Measurements from ENCODE around the gene NEUROD2. TPM values are rescaled to one million over a fixed set of nuclear protein-coding genes. Genes with fewer than 3 reads are reported as not detected.

The NEUROD2 gene
- total and polyA plus RNA-seq, 10 of the 15 experiments (the other 5 are each of a cell fraction or from before 2014, with no cell fraction given): not detected

- Histone ChIP-seq H3K9ac (ENCODE audit: control insufficient read depth, insufficient read depth, low read length) (no peak overlapping the region), H4K20me1 (ENCODE audit: control insufficient read depth, insufficient read depth) (no peaks in the 10 kb centered on the region), H3K4me3 (no peak overlapping the region), H3K79me2 (ENCODE audit: control insufficient read depth, insufficient read depth, low read length) (no peaks in the 10 kb centered on the region), H3K36me3 (ENCODE audit: control insufficient read depth in 2 of 2, insufficient read depth in 2 of 2, low read length in 1 of 2) (peaks cover 0 to 3% of the 10 kb centered on the region in 2 experiments; a peak in 1 of 4 replicates), H2AFZ (ENCODE audit: control insufficient read depth, low read depth, low read length) (no peak overlapping the region), H3K9me3 (replicated peaks; ENCODE audit: control insufficient read depth, insufficient read depth, low read length) (no peaks in the 10 kb centered on the region), H3K4me1 (ENCODE audit: control insufficient read depth, insufficient read depth, low read length) (no peaks in the 10 kb centered on the region), H3K4me2 (ENCODE audit: control insufficient read depth, insufficient read depth) (no peak overlapping the region), H3K27ac (ENCODE audit: control insufficient read depth, insufficient read depth) (no peak overlapping the region), H3K27me3 (replicated peaks in 1 of 2; ENCODE audit: control insufficient read depth in 2 of 2, insufficient read depth in 2 of 2, low read length in 1 of 2) (no peaks in the 10 kb centered on the region)
- DNase-seq (ENCODE audit: low read depth, low spot score) (no peak), FAIRE-seq (no peak), ATAC-seq (no peak)
- ChIA-PET SMC1A (ENCODE audit: uncharacterized antibody, unreplicated experiment) (no interaction called here), RAD21 (ENCODE audit: unreplicated experiment) (no interaction called here), CTCF (no interaction called here), POLR2A (interaction anchor here (0.6 to 0.7 kb wide), 4 partner anchors 16 to 728 kb away, joined by 4 to 8 read pairs (median 6); no protein-coding TSS in a partner anchor)
- intact Hi-C loops (cut with micrococcal nuclease; ENCODE audit: unreplicated experiment) (no loop called here), in situ Hi-C loops (cut with MboI) (no loop called here)
- BruUV-seq (replicated peaks): no TSS peak
- 33% methylated on average over 1 of the region's 1 CpG for WGBS (ENCODE audit: insufficient coverage, insufficient replicate concordance, low lambda C conversion rate, missing lambda C conversion rate)
- no peak for TF ChIP-seq KLF5 (IDR thresholded peaks at IDR 0.05; ENCODE audit: partially characterized antibody)
- no peak for TF ChIP-seq MYC (IDR thresholded peaks at IDR 0.05; ENCODE audit: insufficient read depth, insufficient read length, insufficient replicate concordance, low read length, severe bottlenecking)
- TF ChIP-seq PAX5 (IDR thresholded peaks at IDR 0.05; ENCODE audit: borderline replicate concordance, low read depth, low read length): no peak
- no peak for TF ChIP-seq YY1 (IDR thresholded peaks at IDR 0.05; ENCODE audit: low read depth, low read length)
- no peak for TF ChIP-seq SKIL (IDR thresholded peaks at IDR 0.05; ENCODE audit: low read depth, poor library complexity, severe bottlenecking)
- no peak for TF ChIP-seq KAT2A (conservative IDR thresholded peaks at IDR 0.05; ENCODE audit: control insufficient read depth, low read depth, low read length)
- no peak for TF ChIP-seq SMARCA5 (IDR thresholded peaks at IDR 0.05)
- TF ChIP-seq, protein P1, sequence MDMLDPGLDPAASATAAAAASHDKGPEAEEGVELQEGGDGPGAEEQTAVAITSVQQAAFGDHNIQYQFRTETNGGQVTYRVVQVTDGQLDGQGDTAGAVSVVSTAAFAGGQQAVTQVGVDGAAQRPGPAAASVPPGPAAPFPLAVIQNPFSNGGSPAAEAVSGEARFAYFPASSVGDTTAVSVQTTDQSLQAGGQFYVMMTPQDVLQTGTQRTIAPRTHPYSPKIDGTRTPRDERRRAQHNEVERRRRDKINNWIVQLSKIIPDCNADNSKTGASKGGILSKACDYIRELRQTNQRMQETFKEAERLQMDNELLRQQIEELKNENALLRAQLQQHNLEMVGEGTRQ (IDR thresholded peaks at IDR 0.05; ENCODE audit: borderline replicate concordance, low read depth, low read length): no peak
Observed at GRCh38 chr17:39562395-39562794, 45.3 kb downstream of the NEUROD2 start.

Measured in GM12878 (cell line).